Omental fat pad (tissue), 4 donors: ENCODE measurements around the gene FBXO38. TPM values are rescaled to one million over a fixed set of nuclear protein-coding genes. Genes with fewer than 3 reads are reported as not detected.

Source experiments
- ATAC-seq: fragments of 150-250 bp; one replicate; pipeline ENCODE4 v1.9.1; 2016; ENCODE audit warnings: mild to moderate bottlenecking, moderate library complexity; ENCODE audit not compliant: low FRiP score
- DNase-seq: peaks from one replicate; pipeline ENCODE4 v3.0.0-alpha.2; 2019; ENCODE audit warnings: low spot score
- total RNA-seq, 4 donors: library from RNA; depleted of rRNA; stranded (reverse); fragments of >200 nt; gene quantifications; one replicate each; pipeline ENCODE4 v1.1.0, GENCODE V29; 2016
- TF ChIP-seq, protein P1 (sequence below), 3 donors: fragments of 450-650 bp; IDR thresholded peaks; one replicate each; pipeline ENCODE4 v1.5.1; 2016 to 2017; ENCODE audit warnings: antibody characterized with exemption in 3 of 3, mild to moderate bottlenecking in 3 of 3, moderate library complexity in 2 of 3

The FBXO38 gene
- total RNA-seq, 4 donors from 2014 or later, result 27.1 to 82.5 (median 53.6) TPM

DNA sequence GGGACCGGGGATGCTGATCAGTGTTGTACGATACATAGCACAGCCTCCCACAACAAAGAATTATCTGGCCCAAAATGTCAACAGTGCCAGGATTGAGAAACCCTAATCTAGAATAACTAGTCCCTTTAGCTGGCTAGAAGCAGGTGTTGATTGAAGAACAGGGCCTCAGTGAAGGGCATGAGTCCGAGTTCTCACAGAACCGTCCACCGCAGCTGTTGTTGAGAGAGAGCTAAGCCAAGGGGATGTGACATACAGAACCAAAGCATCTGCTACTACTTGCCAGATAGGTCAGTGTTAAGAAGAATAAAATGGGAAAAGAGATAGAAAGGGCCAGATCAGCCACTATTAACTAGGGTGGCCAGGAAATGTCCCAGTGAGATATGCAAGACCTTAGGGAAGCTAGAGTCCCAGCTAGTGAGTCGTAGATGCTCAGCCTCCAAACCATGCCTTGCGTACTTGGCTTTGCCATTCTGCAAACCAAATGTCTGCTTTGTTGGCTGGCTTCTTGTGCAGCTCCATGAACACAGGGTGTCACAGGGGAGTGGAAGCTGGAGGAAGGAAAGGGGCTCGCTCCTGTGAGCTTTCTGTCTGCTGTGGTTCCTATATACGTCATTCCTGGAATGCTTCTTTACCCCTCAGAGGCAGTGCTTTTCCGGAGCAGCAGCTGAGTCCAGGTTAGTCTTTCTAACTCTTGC, 68.9 kb downstream of the FBXO38 start:
- no peak for ATAC-seq
- DNase-seq, result no peak
- TF ChIP-seq, protein P1, sequence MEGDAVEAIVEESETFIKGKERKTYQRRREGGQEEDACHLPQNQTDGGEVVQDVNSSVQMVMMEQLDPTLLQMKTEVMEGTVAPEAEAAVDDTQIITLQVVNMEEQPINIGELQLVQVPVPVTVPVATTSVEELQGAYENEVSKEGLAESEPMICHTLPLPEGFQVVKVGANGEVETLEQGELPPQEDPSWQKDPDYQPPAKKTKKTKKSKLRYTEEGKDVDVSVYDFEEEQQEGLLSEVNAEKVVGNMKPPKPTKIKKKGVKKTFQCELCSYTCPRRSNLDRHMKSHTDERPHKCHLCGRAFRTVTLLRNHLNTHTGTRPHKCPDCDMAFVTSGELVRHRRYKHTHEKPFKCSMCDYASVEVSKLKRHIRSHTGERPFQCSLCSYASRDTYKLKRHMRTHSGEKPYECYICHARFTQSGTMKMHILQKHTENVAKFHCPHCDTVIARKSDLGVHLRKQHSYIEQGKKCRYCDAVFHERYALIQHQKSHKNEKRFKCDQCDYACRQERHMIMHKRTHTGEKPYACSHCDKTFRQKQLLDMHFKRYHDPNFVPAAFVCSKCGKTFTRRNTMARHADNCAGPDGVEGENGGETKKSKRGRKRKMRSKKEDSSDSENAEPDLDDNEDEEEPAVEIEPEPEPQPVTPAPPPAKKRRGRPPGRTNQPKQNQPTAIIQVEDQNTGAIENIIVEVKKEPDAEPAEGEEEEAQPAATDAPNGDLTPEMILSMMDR (IDR thresholded peaks at IDR 0.05), result no peak

DNA sequence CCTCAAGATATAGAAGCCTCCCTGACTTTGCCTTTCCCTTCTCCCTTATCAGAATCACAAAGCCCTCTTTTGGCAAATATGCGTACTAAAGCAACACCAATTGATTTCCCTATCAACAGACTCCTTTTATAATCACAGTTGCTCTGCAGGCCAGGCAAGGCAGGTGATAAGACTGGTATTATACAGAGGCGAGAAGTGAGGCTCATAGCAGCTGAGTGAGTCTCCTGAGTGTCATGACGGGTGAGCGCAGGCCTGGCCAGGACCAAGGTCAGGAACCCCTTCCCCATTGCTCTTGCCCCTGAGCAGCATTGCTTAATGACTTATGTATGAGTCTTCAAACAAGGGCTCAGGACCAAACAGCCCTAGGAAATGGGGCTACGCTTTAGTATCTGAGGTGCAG, 70.8 kb downstream of the FBXO38 start:
- TF ChIP-seq, protein P1 (IDR thresholded peaks at IDR 0.05), result no peak
- no peak for DNase-seq
- no peak for ATAC-seq

DNA sequence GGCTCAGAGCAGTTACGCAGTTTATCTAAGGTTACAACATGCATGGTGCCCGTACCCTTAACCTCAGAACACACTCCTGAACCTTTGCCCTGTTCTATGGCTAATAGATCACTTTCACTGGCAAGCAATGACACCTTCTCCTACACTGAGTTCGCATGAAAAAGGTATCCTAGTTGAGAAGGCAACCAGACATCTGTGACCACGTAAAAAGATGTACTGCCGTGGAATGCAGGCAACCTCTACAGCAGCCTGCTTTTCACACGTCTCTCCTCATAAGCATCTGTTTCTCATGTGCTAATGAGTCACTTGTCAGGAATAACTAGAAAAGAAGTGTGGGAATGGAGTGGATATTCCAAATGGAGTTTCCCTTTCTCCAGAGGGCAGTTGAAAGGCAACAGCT, 71.4 kb downstream of the FBXO38 start:
- ATAC-seq, result no peak

DNA sequence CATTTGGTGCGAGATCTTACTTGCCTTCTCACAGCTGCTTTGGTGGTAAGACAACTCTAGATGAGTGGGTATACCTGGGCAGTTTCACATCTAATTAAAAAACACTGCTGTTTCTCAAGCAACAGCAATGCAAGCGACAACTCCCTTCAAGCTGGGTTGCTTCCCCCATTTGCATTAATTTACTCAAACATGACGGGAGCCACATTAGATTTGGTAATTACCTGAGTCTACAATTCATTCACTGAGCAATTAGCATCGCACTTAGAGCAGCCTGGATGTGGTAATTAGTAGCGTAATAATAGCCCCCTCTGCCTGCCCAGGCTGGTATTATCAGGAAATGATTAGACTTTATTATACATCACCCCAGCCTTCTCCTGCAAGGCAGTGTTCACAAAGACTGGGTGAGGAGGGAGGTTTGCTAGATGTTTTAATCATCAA, 73.4 kb downstream of the FBXO38 start:
- TF ChIP-seq, protein P1 (IDR thresholded peaks at IDR 0.05), result no peak
- ATAC-seq (no peak), DNase-seq (no peak)

More for the DNA sequence above, 71.4 kb downstream of the FBXO38 start:
- TF ChIP-seq, protein P1 (IDR thresholded peaks at IDR 0.05), result no peak
- no peak for DNase-seq

DNA sequence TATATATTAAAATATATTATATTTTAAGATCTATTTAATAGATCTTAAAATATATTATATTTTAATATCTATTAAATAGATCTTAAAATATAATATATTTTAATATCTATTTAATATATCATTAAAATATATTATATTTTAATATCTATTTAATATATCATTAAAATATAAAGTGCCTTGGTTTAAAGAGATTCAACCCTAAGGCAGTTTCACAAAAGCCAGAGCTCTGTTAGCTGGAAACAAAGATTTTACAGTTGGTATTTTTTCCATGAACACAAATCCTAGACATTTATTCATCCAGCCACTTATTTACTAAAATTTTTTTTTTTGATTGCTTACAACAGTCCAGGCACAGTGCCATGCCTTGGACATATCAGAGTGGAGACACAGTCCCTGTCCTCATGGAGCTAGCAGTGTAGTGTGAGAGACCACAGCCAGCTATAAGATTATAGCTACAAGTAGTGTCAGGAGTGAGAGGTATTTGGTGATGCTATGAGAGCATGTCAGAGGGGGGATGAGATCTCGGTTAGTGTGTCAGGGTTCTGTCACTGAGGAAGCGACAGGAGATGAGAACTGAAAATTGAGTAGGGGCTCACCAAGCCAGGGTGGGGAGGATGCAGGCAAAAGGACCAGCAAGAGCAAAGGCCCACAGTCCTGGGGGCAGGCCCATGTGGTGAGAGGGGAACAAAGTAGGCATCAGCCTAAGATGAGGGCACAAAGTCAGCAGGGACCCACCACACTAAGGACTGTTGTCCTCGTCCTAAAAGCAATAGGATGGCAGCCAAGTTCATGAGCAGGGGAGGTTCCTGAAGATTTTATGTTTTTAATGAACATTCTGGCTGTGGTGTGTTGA, 74.5 kb downstream of the FBXO38 start:
- no peak for ATAC-seq
- DNase-seq, result no peak
- TF ChIP-seq, protein P1 (IDR thresholded peaks at IDR 0.05), result no peak

DNA sequence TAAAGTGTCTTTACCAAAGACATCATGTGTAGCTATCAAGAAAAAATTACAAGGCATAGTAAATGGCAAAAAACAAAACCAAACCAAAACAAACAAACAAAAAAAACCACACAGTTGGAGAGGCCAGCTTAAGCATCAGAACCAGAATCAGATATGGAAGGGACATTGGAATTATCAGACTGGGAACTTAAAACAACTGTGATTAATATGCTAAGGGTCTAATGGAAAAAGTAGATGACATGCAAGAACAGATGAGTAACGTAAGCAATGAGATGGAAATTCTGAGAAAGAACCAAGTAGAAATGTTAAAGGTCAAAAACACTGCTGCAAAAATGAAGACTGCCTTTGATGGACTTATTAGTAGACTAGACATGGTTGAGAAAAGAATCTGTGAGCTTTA, 75.9 kb downstream of the FBXO38 start:
- no peak for DNase-seq
- TF ChIP-seq, protein P1 (IDR thresholded peaks at IDR 0.05), result no peak
- ATAC-seq, result no peak
